H1 (cell line): ENCODE data around the gene MPRIP. TPM values are rescaled to one million over a fixed set of nuclear protein-coding genes. Genes with fewer than 3 reads are reported as not detected.

Experiments used
- BCL11A ChIP-seq, 2 experiments: IDR thresholded peaks; one replicate each; pipeline ENCODE4 v1.6.1; 2011; ENCODE audit warnings: low read depth in 2 of 2, low read length in 2 of 2, mild to moderate bottlenecking in 2 of 2
- CTBP2 ChIP-seq: IDR thresholded peaks from 2 replicates; pipeline ENCODE4 v1.7.0; 2011; ENCODE audit warnings: borderline replicate concordance, mild to moderate bottlenecking, moderate library complexity, mixed read lengths, low read length; ENCODE audit not compliant: insufficient read depth, insufficient read length
- EGR1 ChIP-seq: IDR thresholded peaks from 2 replicates; pipeline ENCODE4 v1.6.1; 2011; ENCODE audit warnings: low read depth, low read length, borderline replicate concordance
- FOSL1 ChIP-seq: IDR thresholded peaks from 2 replicates; pipeline ENCODE4 v1.6.1; 2011; ENCODE audit warnings: mild to moderate bottlenecking, low read depth, low read length, moderate library complexity; ENCODE audit not compliant: insufficient read depth
- HDAC6 ChIP-seq: IDR thresholded peaks from one replicate; pipeline ENCODE4 v1.7.1; 2012; ENCODE audit warnings: low read depth, mild to moderate bottlenecking, inconsistent platforms, low read length, moderate library complexity
- KDM5A ChIP-seq: fragments of 200-600 bp; IDR thresholded peaks from 2 replicates; pipeline ENCODE4 v1.7.1; 2012; ENCODE audit warnings: mild to moderate bottlenecking, low read length, inconsistent platforms, mixed read lengths
- MAFK ChIP-seq: IDR thresholded peaks from 2 replicates; pipeline ENCODE4 v1.6.1; 2012; ENCODE audit warnings: low read depth, mild to moderate bottlenecking, improper control_type of control experiment, low read length
- POLR2A ChIP-seq, 2 experiments: IDR thresholded peaks; 1 replicate in 1 of 2; 2 replicates in 1 of 2; pipeline ENCODE4 v1.6.1; 2011; ENCODE audit warnings: low read depth in 2 of 2, low read length in 2 of 2, mild to moderate bottlenecking in 2 of 2; ENCODE audit errors: control extremely low read depth in 1 of 2
- SP2 ChIP-seq: IDR thresholded peaks from 2 replicates; pipeline ENCODE4 v1.6.1; 2012; ENCODE audit warnings: mild to moderate bottlenecking, low read length, inconsistent platforms
- TBP ChIP-seq: IDR thresholded peaks from 2 replicates; pipeline ENCODE4 v1.6.1; 2011; ENCODE audit warnings: low read depth, low read length, improper control_type of control experiment
- YY1 ChIP-seq: IDR thresholded peaks from 2 replicates; pipeline ENCODE4 v1.6.1; 2011; ENCODE audit warnings: low read depth, mild to moderate bottlenecking, low read length
- polyA plus RNA-seq, 7 experiments: library from polyadenylated mRNA; depleted of rRNA in 3 of 7; stranded (reverse) in 5 of 7; unstranded in 2 of 7; fragments of >200 nt in 5 of 7; fragments of 200-250 nt in 2 of 7; gene quantifications; 1 replicate in 5 of 7; 2 replicates in 1 of 7; 4 replicates in 1 of 7; pipeline versions ENCODE4 v1.2.1 to v1.2.3, GENCODE V29; 2011 to 2013; ENCODE audit warnings: missing spikeins in 2 of 7, mixed read lengths in 2 of 7
- total RNA-seq: library from RNA; stranded (reverse); fragmentation: NEBNext Ultra II Directional; extraction: Animal tissue kit (Norgen Biotek cat#: 25700); gene quantifications from 2 replicates; pipeline ENCODE4 v1.2.1, GENCODE V29; 2021

Gene MPRIP
- total and polyA plus RNA-seq, 2 of the 8 experiments (the other 6 are each of a cell fraction or from before 2014, with no cell fraction given), result 48.6 to 146 TPM

DNA sequence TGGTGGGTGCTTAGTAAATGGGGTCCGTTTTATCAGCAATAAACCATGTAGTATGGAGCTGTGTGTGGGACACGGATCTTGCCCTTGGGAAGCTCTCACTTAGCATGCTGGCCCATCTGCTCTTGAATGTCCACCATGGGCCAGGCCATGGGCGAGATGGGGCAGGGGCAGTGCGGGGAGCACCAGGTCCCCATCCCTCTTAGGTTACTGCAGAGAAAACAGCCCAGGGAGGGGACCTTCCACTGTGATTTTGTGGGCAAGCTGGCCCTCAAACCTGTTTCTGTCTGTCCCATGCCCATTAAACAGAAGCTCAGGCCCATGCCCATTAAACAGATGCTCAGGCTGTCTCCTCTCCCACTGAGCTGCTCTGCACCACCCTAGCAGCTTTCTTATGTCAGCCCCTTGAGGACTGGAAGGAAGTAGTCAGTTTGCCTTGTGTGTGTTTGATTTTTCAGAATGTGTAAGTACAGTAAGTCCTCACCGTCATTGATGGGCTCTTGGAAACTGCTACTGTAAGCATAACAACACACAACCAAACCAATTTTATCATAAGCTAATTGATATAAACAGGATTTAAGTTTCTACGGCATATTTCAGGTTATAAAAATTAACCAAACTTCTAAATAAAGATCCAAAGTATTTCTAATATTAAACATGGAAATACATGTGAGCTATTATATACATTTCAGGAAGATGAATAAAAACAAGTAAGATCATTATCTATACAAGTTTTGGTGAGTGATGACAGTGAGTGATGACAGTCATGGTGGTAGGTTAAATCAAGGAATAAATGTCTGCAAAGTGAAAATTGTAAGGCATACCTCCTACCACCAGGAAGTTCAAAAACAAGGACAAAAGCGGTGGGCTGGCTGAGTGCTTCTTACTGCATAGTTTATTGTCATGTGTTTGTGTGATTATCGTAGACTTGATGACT, 11.5 kb downstream of the MPRIP start (continued):
- TF ChIP-seq FOSL1 (no peak), CTBP2 (no peak), TBP (no peak), POLR2A (IDR thresholded peaks at IDR 0.05; ENCODE audit: control extremely low read depth in 1 of 2, low read depth in 2 of 2, low read length in 2 of 2) (no peak), EGR1 (no peak), KDM5A (no peak), SP2 (no peak), HDAC6 (no peak), BCL11A (IDR thresholded peaks at IDR 0.05; ENCODE audit: low read depth in 2 of 2, low read length in 2 of 2) (no peak), MAFK (no peak), YY1 (no peak)
